Stimulated activated CD4-positive, alpha-beta T cell treated with anti-CD3 and anti-CD28 coated beads, TNF-alpha, amount 100 ng/mL, for 4 hours (primary cell): ENCODE data around the gene ZSCAN20.
"Not testable (repeated sequence)": the region's sequence is repeated elsewhere in the genome, so short reads cannot be mapped to it uniquely, and the experiment has no call there.

Experiments
- DNase-seq, 3 experiments: peaks; one replicate each; pipeline ENCODE4 v3.0.0-alpha.2; 2020; ENCODE audit warnings: low read depth in 3 of 3

The ZSCAN20 gene

DNA sequence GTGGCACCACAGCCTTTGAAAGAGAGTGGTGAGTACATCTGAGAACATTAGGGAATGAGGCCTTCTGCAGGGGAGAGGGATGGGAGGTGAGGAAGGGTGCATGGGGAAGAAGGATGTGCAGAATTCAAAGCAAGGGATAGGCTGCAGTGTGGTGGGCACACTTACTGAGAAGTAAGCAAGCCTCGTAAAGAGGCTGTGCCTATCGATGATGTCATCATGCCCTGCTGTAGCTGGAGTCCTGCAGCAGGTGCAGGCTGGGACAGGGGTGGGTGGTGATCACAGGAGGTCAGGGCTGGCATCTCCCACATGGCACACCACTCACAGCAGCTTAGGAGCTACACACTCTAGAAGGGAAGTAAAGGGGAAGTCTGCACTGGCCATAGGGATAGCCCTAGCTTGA is 16.2 kb downstream of the ZSCAN20 start:
- DNase-seq = no peak

DNA sequence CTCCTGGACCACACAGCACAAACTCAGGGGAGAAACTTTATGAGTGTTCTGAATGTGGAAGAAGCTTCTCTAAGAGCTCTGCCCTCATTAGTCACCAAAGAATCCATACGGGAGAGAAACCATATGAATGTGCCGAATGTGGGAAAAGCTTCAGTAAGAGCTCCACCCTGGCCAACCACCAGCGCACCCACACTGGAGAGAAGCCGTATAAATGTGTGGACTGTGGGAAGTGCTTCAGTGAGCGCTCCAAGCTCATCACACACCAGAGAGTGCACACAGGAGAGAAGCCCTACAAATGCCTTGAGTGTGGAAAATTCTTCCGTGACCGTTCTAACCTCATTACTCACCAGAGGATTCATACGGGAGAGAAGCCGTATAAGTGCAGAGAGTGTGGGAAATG is 22.5 kb downstream of the ZSCAN20 start:
- no peak for DNase-seq

DNA sequence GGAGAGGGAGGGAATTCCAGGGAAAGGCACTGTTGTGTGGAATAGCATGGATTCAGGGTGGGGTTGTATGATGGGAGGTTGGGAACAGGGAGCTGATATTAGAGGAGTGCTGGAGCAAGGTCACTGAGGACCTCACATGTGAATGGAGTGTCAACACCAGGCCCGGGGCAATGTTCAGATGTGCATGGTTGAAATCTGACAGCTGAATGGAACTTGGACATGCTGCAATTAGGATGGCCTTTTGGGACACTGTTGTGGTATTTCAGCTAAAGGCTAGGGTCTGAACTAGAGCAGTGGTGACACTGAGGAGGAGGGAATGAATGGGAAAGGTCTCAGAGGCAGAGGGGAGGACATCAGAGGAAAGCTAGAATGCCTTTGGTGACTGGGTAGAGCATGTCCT is 25.0 kb downstream of the ZSCAN20 start:
- no peak for DNase-seq

- no peak for DNase-seq
Measured at GRCh38 chr1:33500547-33500946, 28.1 kb downstream of the ZSCAN20 start.

- DNase-seq = no peak
Measured at GRCh38 chr1:33501309-33501708, 28.9 kb downstream of the ZSCAN20 start.

DNA sequence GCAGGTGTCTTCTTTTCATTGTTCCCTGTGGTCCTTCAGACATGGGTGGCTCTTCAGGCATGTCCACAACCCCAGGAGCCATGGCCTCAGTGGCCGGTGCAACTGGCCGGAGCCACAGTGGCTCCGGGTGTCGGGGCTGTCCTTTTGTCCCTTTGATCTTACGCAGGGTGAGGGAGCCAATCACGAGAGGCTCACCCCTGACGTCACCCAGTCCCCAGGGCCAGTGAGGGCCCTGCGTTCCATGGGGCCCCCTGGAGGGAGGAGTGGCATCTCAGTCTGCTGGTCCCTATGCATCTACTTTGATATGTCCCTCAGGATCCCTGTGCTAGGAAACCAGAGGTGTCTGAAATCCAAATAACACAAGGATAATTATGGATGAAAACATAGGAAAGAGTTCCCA is 29.3 kb downstream of the ZSCAN20 start:
- no peak for DNase-seq

DNA sequence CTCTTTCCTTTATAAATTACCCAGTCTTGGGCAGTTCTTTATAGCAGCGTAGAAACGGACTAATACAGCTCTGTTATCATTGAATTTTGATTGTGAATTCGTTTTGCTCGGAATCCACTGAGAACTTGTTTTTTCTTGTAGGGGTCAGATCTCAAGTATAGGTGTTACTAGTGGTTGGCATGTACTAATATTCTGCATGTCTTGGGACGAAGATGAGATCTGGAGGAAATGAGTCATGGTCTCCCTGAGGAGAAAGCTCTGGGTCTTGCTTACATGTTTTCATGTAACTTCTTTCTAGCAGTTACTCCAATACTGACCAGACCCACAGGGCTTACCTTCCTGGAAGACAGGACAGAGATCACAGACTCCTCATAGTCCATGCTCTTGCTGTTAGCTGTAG is 30.3 kb downstream of the ZSCAN20 start:
- no peak for DNase-seq

GRCh38 chr1:33503506-33503905 is 31.1 kb downstream of the ZSCAN20 start:
- no peak for DNase-seq

DNA sequence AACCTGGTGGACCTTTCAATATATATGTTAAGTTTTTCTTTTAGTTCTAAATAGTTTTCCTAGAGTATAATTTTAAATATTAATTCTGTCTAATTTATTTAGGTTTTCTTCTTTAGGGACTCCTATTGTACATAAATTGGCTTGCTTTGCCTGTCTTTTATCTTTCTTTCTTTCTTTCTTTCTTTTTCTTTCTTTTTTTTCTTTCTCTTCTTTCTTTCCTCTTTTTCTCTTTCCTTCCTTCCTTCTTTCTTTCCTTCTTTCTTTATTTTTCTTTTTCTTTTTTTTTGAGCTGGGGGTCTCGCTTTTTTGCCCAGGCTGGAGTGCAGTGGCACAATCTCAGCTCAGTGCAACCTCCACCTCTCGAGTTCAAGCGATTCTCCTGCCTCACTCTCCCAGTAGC is 35.2 kb downstream of the ZSCAN20 start:
- no peak for DNase-seq

- no peak for DNase-seq
Measured at GRCh38 chr1:33508151-33508550, 35.7 kb downstream of the ZSCAN20 start.

GRCh38 chr1:33509276-33509675 is 36.8 kb downstream of the ZSCAN20 start:
- not testable (repeated sequence) for DNase-seq

DNA sequence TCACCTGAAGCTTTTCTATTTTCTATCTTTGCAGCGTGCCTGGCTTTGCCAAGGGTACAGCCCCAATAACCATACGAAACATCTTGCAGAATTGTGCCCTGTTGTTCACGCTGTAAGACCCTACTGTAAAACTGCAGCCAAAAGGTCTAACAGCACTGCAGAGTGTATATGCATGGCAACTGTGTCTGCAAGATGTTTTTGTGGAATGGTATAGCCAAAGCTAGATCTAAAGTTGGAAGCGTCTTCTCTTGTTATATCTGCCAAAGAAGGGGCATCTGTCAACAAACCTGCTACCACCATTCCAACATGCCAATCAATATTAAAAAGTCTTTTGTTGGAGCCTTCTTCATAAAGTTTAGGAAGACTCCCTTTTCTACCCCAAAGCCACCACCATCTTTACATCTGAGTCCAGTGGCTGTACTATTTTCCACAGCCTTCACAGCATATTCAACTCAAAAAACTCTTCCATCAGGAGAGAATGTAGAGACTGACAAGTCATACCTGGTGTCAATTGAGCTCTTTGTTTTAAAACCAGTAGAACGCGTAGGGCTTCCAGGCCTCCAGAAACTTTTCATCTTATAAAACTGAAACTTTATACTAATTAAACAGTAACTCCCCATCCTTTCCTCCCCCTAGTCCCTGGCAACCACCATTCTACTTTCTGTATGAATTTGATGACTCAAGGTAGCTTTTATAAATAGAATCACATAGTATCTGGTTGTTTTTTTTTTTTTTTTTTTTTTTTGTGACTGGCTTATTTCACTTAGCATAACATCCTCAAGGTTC is 40.0 kb downstream of the ZSCAN20 start:
- no peak for DNase-seq

- no peak for DNase-seq
Measured at GRCh38 chr1:33515112-33515511, 42.7 kb downstream of the ZSCAN20 start.

GRCh38 chr1:33515607-33516006 is 43.2 kb downstream of the ZSCAN20 start:
- no peak for DNase-seq

DNA sequence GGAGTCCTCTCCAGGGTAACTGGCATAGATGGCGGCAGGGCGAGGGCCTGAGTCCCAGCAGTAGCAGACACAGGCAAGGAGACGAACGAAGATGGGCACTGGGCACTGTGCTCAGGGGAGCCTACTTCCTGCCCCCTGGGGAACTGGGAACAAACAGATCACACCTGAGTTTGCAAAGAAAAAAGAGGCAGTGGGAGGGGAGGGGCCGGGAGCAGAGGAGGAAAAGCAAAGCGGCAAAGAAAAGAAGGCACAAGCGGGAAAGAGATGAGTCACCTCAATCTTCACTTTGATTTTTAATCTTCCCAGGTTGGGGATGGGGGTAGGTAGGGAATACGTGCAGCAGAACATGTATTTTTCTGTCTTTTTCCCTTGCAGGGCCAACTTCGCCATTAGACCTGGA is 44.0 kb downstream of the ZSCAN20 start:
- no peak for DNase-seq

- no peak for DNase-seq
Measured at GRCh38 chr1:33516891-33517567, 44.6 kb downstream of the ZSCAN20 start.

DNA sequence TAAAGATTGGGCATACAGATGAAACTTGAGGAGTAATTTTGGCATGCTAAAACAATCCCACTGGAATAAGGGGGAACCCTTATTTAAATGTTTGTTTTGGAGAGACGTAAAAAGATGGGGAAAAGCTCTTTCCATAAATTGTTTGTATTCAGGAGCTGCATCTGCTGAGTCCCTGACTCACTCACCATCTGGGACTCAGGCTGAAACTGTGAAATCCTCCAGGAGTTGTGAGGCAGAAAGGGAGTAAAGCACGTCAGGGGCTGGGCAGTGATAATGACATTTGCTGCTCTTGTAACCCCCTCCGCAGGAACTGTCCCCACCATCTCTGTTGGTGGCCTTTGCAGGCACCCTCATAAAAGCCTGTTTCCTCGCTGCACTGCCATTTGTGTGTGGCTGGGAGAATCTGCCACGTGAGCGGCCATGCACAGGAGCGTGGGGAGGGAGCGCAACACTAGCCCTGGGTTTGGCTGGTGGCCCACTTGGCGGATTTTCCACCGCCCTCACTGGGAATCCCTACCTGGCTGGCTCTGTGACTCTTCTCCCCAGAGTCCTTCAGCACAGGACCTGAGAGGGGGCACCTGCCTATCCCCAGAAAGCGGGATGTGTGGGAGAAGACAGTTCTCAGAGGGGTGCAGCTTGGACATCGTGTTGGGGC is 45.3 kb downstream of the ZSCAN20 start:
- DNase-seq = no peak

DNA sequence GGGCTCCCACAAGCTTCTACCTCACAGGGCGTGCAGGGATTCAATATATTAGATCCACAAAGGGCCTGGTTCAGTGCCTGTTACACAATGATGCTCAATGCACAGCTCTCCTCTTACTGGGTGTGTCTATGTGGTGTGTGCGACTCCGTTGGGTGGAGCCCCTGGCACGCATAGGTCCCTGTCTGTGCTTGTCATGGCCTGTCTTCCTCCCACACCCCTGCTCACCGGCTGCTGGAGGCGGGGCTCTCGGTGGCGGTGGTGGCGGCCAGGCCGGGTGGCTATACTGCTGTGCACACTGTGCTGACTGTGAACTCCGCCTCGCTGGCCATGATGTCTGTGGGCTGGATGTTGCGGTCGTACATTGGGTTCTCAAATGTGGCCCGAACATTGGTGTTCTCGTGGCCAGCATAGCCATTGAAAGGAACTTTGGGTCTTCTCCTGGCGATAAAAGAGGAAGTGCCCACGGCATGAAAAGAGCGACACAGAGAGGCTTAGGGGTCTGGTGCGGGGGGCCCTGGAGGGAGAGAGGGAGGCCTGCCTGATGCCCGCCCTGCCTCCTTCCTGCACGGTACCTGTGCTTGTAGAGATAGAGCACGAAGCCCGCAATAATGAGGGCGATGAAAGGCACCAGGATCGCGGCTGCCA is 46.9 kb downstream of the ZSCAN20 start:
- no peak for DNase-seq

DNA sequence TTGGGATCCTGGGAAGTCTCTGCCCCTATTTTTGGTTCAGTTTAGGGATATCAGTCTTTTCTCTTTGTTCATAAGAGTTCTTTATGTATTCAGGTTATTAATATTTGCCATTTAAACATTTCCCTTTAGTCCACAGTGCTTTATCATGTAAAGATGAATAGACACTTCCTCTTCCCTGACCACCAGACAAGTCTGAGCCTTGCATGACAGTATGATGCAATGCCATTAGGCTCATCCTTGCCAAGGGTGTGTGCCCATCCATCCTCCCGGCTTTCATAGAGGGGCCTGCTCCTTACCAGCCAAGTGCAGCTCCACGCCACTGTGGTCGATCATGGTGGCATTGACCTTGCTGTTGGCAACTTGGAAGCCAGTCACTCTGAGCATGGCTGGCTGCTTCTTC is 52.1 kb downstream of the ZSCAN20 start:
- DNase-seq = no peak

DNA sequence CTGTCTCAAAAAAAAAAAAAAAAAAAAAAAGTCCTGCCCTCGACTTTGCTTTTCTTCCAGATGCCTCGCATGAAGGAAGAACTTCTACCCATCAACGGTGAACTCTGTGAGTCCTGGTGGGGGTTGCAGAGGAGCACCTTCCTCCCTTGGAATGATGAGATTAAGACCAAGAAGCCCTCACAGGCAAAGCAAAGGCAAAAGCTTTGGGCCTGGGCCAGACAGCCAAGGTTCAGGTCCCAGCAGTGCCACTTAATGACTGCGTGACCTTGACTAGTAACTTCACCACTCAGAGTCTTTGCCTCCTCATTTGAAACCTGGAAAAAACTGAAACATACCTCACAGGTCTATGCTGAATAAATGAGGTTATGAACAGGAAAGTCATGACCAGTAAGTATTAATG is 55.5 kb downstream of the ZSCAN20 start:
- DNase-seq = no peak

DNA sequence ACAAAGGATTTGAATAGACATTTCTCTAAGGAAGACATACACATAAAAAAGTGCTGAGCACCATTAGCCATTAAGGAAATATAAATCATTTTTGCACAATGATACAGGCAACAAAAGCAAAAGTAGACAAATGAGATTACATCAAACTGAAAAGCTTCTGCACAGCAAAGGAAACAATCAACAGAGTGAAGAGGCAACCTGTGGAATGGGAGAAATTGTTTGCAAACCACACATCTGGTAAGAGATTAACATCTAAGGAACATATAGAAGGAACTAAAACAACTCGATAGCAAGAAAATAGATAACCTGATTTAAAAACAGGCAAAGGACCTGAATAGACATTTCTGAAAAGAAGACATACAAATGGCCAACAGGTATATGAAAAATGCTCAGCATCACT is 57.5 kb downstream of the ZSCAN20 start:
- DNase-seq = no peak

GRCh38 chr1:33532250-33532649 is 59.8 kb downstream of the ZSCAN20 start:
- no peak for DNase-seq

- DNase-seq = no peak
Measured at GRCh38 chr1:33532936-33533335, 60.5 kb downstream of the ZSCAN20 start.
